Stimulated activated CD4-positive, alpha-beta T cell treated with anti-CD3 and anti-CD28 coated beads, Interleukin-15, amount 100 ng/mL, for 24 hours (primary cell): ENCODE data around the gene CDK14.
"Not testable (repeated sequence)": the region's sequence is repeated elsewhere in the genome, so short reads cannot be mapped to it uniquely, and the experiment has no call there.

Source experiments
- DNase-seq: peaks from one replicate; pipeline ENCODE4 v3.0.0-alpha.2; 2020

Gene CDK14

GRCh38 chr7:90723866-90724265, 127.7 kb downstream of the CDK14 start:
- no peak for DNase-seq

- no peak for DNase-seq
Observed at GRCh38 chr7:90726120-90726519, 130.0 kb downstream of the CDK14 start.

- no peak for DNase-seq
Observed at GRCh38 chr7:90726623-90727022, 130.5 kb downstream of the CDK14 start.

- DNase-seq: no peak
Observed at GRCh38 chr7:90727412-90727811, 131.3 kb downstream of the CDK14 start.

GRCh38 chr7:90728568-90728967, 132.4 kb downstream of the CDK14 start:
- no peak for DNase-seq

GRCh38 chr7:90735611-90736280, 139.6 kb downstream of the CDK14 start:
- not testable (repeated sequence) for DNase-seq

- no peak for DNase-seq
Observed at GRCh38 chr7:90736316-90736715, 140.2 kb downstream of the CDK14 start.

- peak; percentile 4 for DNase-seq
Observed at GRCh38 chr7:90736968-90737939, 141.1 kb downstream of the CDK14 start.

GRCh38 chr7:90738249-90738648, 142.1 kb downstream of the CDK14 start:
- no peak for DNase-seq

GRCh38 chr7:90739716-90740115, 143.6 kb downstream of the CDK14 start:
- no peak for DNase-seq

GRCh38 chr7:90740386-90740785, 144.3 kb downstream of the CDK14 start:
- no peak for DNase-seq

GRCh38 chr7:90743626-90744025, 147.5 kb downstream of the CDK14 start:
- no peak for DNase-seq

- DNase-seq: no peak
Observed at GRCh38 chr7:90747516-90747915, 151.4 kb downstream of the CDK14 start.

GRCh38 chr7:90749262-90749661, 153.1 kb downstream of the CDK14 start:
- no peak for DNase-seq

- no peak for DNase-seq
Observed at GRCh38 chr7:90749774-90750173, 153.7 kb downstream of the CDK14 start.

GRCh38 chr7:90751595-90751994, 155.5 kb downstream of the CDK14 start:
- DNase-seq: no peak

- no peak for DNase-seq
Observed at GRCh38 chr7:90752051-90752450, 155.9 kb downstream of the CDK14 start.

- DNase-seq: no peak
Observed at GRCh38 chr7:90755041-90755440, 158.9 kb downstream of the CDK14 start.

GRCh38 chr7:90756366-90756765, 160.2 kb downstream of the CDK14 start:
- DNase-seq: no peak

GRCh38 chr7:90757565-90757950, 161.4 kb downstream of the CDK14 start:
- DNase-seq: not testable (repeated sequence)

- DNase-seq: no peak
Observed at GRCh38 chr7:90758933-90759562, 162.9 kb downstream of the CDK14 start.

- DNase-seq: no peak
Observed at GRCh38 chr7:90759710-90760109, 163.6 kb downstream of the CDK14 start.

- no peak for DNase-seq
Observed at GRCh38 chr7:90760892-90761291, 164.8 kb downstream of the CDK14 start.

GRCh38 chr7:90761584-90761983, 165.5 kb downstream of the CDK14 start:
- no peak for DNase-seq
